ENCODE results near the gene PCID2.

DNA sequence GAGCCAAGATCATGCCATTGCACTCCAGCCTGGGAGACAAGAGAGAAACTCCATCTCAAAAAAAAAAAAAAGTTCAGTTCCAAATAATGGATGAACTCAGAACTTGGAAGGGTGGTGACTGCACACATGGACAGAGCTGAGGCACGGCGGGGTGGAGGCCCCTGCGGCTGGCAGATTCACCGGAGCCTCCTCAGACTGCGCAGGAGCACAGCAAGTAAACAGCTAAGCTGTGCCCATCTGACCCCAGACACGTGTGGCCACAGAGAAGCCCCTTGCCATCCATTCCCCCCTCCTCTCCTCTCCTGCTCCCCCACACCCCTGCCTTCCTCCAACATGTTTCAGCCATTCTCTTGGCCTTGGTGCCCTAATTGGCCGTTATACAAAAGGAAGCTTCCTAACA is 65.6 kb downstream of the PCID2 start:
- TF ChIP-seq CTCF (conservative IDR thresholded peaks at IDR 0.05) (no peak), ZFX (IDR thresholded peaks at IDR 0.05) (no peak)
